Measurements from ENCODE around the gene MBNL3.

Gene MBNL3

GRCh38 chrX:132389480-132389879 lies 99.4 kb downstream of the MBNL3 start:
- no peaks in the 10 kb centered on the region for H3K9me3 ChIP-seq (ENCODE audit: low read length)
- H3K36me3 ChIP-seq (ENCODE audit: insufficient read depth, low read length): peaks cover 6% of the 10 kb centered on the region; the same call in 1 of the 2 replicates
- no peak overlapping the region for H3K27ac ChIP-seq (ENCODE audit: low read depth, low read length, poor library complexity, severe bottlenecking)
- H3K4me2 ChIP-seq (ENCODE audit: low read length): no peak overlapping the region
- no peaks in the 10 kb centered on the region for H3K9me2 ChIP-seq (ENCODE audit: low read depth, low read length)
- no peaks in the 10 kb centered on the region for H3K27me3 ChIP-seq (ENCODE audit: insufficient read depth, low read length)
- H3K9ac ChIP-seq (ENCODE audit: low read length): no peak overlapping the region
- no peak overlapping the region for H3K4me3 ChIP-seq (ENCODE audit: low read depth, low read length, poor library complexity, severe bottlenecking)
- no peaks in the 10 kb centered on the region for H3K4me1 ChIP-seq (ENCODE audit: insufficient read depth, low read length, severe bottlenecking)
- no peak overlapping the region for H2AFZ ChIP-seq (ENCODE audit: low read length)
- H4K20me1 ChIP-seq (ENCODE audit: insufficient read depth, low read length): no peaks in the 10 kb centered on the region
- H3F3A ChIP-seq (ENCODE audit: insufficient read depth, low read length): no peaks in the 10 kb centered on the region
- TF ChIP-seq EZH2 (IDR thresholded peaks at IDR 0.05; ENCODE audit: borderline replicate concordance, low read length): no peak
- TF ChIP-seq, protein P1, sequence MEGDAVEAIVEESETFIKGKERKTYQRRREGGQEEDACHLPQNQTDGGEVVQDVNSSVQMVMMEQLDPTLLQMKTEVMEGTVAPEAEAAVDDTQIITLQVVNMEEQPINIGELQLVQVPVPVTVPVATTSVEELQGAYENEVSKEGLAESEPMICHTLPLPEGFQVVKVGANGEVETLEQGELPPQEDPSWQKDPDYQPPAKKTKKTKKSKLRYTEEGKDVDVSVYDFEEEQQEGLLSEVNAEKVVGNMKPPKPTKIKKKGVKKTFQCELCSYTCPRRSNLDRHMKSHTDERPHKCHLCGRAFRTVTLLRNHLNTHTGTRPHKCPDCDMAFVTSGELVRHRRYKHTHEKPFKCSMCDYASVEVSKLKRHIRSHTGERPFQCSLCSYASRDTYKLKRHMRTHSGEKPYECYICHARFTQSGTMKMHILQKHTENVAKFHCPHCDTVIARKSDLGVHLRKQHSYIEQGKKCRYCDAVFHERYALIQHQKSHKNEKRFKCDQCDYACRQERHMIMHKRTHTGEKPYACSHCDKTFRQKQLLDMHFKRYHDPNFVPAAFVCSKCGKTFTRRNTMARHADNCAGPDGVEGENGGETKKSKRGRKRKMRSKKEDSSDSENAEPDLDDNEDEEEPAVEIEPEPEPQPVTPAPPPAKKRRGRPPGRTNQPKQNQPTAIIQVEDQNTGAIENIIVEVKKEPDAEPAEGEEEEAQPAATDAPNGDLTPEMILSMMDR (IDR thresholded peaks at IDR 0.05; ENCODE audit: low read length): no peak
- H3K79me2 ChIP-seq (ENCODE audit: insufficient read depth, low read length): no peaks in the 10 kb centered on the region

DNA sequence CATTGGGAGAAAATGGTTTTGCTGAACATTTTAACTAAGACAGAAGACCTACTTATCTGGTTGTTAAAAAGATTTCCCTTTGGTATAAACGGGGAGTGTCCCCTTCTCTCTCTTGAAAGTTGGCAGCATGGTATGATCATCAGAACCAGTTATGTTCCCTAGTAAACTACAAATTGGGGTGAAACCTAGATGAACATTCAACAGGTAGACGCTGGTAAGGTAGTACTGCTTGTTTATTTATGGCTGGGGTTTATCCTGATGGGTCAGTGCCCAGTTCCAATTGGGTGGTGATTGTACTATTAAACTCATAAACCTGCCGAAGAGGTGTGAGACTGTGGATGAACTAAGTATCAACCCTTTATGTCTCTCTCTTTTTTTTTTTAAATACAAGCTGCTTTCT lies 100.5 kb downstream of the MBNL3 start:
- no peaks in the 10 kb centered on the region for H3K79me2 ChIP-seq (ENCODE audit: insufficient read depth, low read length)
- no peak overlapping the region for H2AFZ ChIP-seq (ENCODE audit: low read length)
- peaks cover 6% of the 10 kb centered on the region; the same call in 1 of the 2 replicates for H3K36me3 ChIP-seq (ENCODE audit: insufficient read depth, low read length)
- H3F3A ChIP-seq (ENCODE audit: insufficient read depth, low read length): no peaks in the 10 kb centered on the region
- H3K4me2 ChIP-seq (ENCODE audit: low read length): no peak overlapping the region
- H3K27me3 ChIP-seq (ENCODE audit: insufficient read depth, low read length): no peaks in the 10 kb centered on the region
- H4K20me1 ChIP-seq (ENCODE audit: insufficient read depth, low read length): no peaks in the 10 kb centered on the region
- no peak overlapping the region for H3K9ac ChIP-seq (ENCODE audit: low read length)
- no peaks in the 10 kb centered on the region for H3K4me1 ChIP-seq (ENCODE audit: insufficient read depth, low read length, severe bottlenecking)
- no peaks in the 10 kb centered on the region for H3K9me3 ChIP-seq (ENCODE audit: low read length)
- TF ChIP-seq, protein P1 (IDR thresholded peaks at IDR 0.05; ENCODE audit: low read length): no peak
- TF ChIP-seq EZH2 (IDR thresholded peaks at IDR 0.05; ENCODE audit: borderline replicate concordance, low read length): no peak
- H3K9me2 ChIP-seq (ENCODE audit: low read depth, low read length): no peaks in the 10 kb centered on the region
- no peak overlapping the region for H3K4me3 ChIP-seq (ENCODE audit: low read depth, low read length, poor library complexity, severe bottlenecking)
- no peak overlapping the region for H3K27ac ChIP-seq (ENCODE audit: low read depth, low read length, poor library complexity, severe bottlenecking)

GRCh38 chrX:132384301-132384700 lies 104.5 kb downstream of the MBNL3 start:
- Histone ChIP-seq H3K9me3 (ENCODE audit: low read length) (no peaks in the 10 kb centered on the region), H3K79me2 (ENCODE audit: insufficient read depth, low read length) (no peaks in the 10 kb centered on the region), H4K20me1 (ENCODE audit: insufficient read depth, low read length) (no peaks in the 10 kb centered on the region), H3K4me2 (ENCODE audit: low read length) (no peak overlapping the region), H3K9me2 (ENCODE audit: low read depth, low read length) (no peaks in the 10 kb centered on the region), H3K27ac (ENCODE audit: low read depth, low read length, poor library complexity, severe bottlenecking) (no peak overlapping the region), H2AFZ (ENCODE audit: low read length) (no peak overlapping the region), H3K9ac (ENCODE audit: low read length) (no peak overlapping the region), H3K4me1 (ENCODE audit: insufficient read depth, low read length, severe bottlenecking) (no peaks in the 10 kb centered on the region), H3K36me3 (ENCODE audit: insufficient read depth, low read length) (no peaks in the 10 kb centered on the region), H3K4me3 (ENCODE audit: low read depth, low read length, poor library complexity, severe bottlenecking) (no peak overlapping the region), H3F3A (ENCODE audit: insufficient read depth, low read length) (no peaks in the 10 kb centered on the region), H3K27me3 (ENCODE audit: insufficient read depth, low read length) (no peaks in the 10 kb centered on the region)
- TF ChIP-seq, protein P1 (IDR thresholded peaks at IDR 0.05; ENCODE audit: low read length): no peak
- TF ChIP-seq EZH2 (IDR thresholded peaks at IDR 0.05; ENCODE audit: borderline replicate concordance, low read length): no peak

All from OCI-LY1 (cell line).